IMR-90 (cell line): ENCODE results near the gene RHOF. TPM values are rescaled to one million over a fixed set of nuclear protein-coding genes. Genes with fewer than 3 reads are reported as not detected.
A peak's percentile ranks its signal among the peaks of the same experiment; 100 is the strongest.

Experiments used
- CHD1 ChIP-seq: IDR thresholded peaks from 2 replicates; pipeline ENCODE4 v1.6.1; 2012; ENCODE audit warnings: low read depth, low read length, improper control_type of control experiment
- FOS ChIP-seq: fragments of 150-350 bp; IDR thresholded peaks from 2 replicates; pipeline ENCODE4 v1.6.1; 2016; ENCODE audit warnings: low read depth, low read length
- MAFK ChIP-seq: IDR thresholded peaks from 2 replicates; pipeline ENCODE4 v1.6.1; 2012; ENCODE audit warnings: low read depth, low read length, improper control_type of control experiment
- SMC3 ChIP-seq: fragments of 150-350 bp; IDR thresholded peaks from 2 replicates; pipeline ENCODE4 v1.6.1; 2016; ENCODE audit warnings: low read depth, mild to moderate bottlenecking, antibody characterized with exemption, low read length, moderate library complexity
- polyA plus RNA-seq, 3 experiments: library from polyadenylated mRNA; depleted of rRNA; stranded (reverse); fragments of >200 nt; gene quantifications; 2 replicates each; pipeline ENCODE4 v1.2.3, GENCODE V29; 2012; ENCODE audit warnings: low replicate concordance in 1 of 3
- total RNA-seq: library from RNA; depleted of rRNA; stranded (reverse); fragments of >200 nt; gene quantifications from 2 replicates; pipeline ENCODE4 v1.2.3, GENCODE V29; 2012

RHOF gene
- total and polyA plus RNA-seq, 2 of the 4 experiments (the other 2 are of a cell fraction), result 3.0 to 5.1 TPM

DNA sequence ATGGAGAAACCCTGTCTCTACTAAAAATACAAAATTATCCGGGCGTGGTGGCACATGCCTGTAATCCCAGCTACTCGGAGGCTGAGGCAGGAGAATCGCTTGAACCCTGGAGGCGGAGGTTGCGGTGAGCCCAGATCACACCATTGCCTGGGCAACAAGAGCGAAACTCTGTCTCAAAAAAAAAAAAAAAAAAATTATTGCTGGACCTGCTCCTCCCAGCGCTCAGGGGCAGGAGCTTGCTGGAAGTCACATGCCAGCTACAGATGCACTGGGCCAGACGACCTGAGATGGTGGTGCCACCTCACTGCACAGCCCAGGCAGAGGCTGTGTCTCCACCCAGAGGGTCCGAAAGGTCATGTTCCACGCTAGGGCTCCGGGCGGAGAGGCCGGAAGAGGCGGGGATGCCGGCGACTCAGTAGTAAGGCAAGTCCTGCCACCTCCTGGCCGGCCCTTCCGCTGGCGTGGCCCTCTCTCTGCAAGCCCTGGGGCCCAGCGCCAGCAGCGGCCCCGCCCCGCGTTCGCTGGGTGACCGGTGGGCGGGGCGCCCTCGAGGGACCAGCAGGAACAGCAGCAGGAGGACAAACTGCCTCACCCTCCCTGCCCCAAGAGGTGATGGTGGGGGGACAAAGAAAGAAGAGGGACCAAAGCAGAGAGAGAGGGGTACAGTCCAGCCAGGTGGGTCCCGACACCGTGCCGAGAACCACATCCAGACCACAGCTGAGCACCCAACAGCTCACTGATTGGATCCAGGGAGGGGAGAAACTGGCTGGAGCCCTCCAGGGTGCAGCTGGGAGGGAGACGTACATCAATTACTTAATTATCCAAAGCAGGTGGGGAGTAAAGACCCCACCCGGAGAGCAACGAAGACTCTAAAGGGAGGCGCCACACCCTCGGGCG is 3.6 kb upstream of the RHOF start (continued):
- TF ChIP-seq MAFK, result no peak
- TF ChIP-seq FOS, result no peak
- no peak for TF ChIP-seq CHD1
- TF ChIP-seq SMC3, result peak; percentile 19; the same call in 1 of the 2 replicates
